T follicular helper cell (primary cell): ENCODE results near the gene ATP8B3.
A peak's percentile ranks its signal among the peaks of the same experiment; 100 is the strongest.
"Not testable (repeated sequence)": the region's sequence is repeated elsewhere in the genome, so short reads cannot be mapped to it uniquely, and the experiment has no call there.

ENCODE experiments used
- DNase-seq: peaks from one replicate; pipeline ENCODE4 v3.0.0-alpha.2; 2020; ENCODE audit warnings: low read depth

Gene ATP8B3

GRCh38 chr19:1769645-1769985 is 42.5 kb downstream of the ATP8B3 start:
- DNase-seq = no peak

GRCh38 chr19:1768918-1769644 is 43.0 kb downstream of the ATP8B3 start:
- no peak for DNase-seq

GRCh38 chr19:1768248-1768647 is 43.8 kb downstream of the ATP8B3 start:
- no peak for DNase-seq

GRCh38 chr19:1767464-1767933 is 44.6 kb downstream of the ATP8B3 start:
- peak; percentile 36 for DNase-seq

GRCh38 chr19:1766800-1767352 is 45.2 kb downstream of the ATP8B3 start:
- no peak for DNase-seq

- DNase-seq = no peak
Measured at GRCh38 chr19:1765904-1766799, 45.9 kb downstream of the ATP8B3 start.

GRCh38 chr19:1765232-1765903 is 46.7 kb downstream of the ATP8B3 start:
- DNase-seq = no peak

- no peak for DNase-seq
Measured at GRCh38 chr19:1764729-1765128, 47.3 kb downstream of the ATP8B3 start.

- no peak for DNase-seq
Measured at GRCh38 chr19:1763648-1764639, 48.1 kb downstream of the ATP8B3 start.

- DNase-seq = no peak
Measured at GRCh38 chr19:1762243-1763117, 49.6 kb downstream of the ATP8B3 start.

GRCh38 chr19:1761528-1762242 is 50.4 kb downstream of the ATP8B3 start:
- DNase-seq = no peak

- DNase-seq = not testable (repeated sequence)
Measured at GRCh38 chr19:1760786-1761527, 51.1 kb downstream of the ATP8B3 start.

GRCh38 chr19:1760020-1760419 is 52.1 kb downstream of the ATP8B3 start:
- no peak for DNase-seq

- DNase-seq = no peak
Measured at GRCh38 chr19:1758959-1759903, 52.8 kb downstream of the ATP8B3 start.

GRCh38 chr19:1758231-1758577 is 53.9 kb downstream of the ATP8B3 start:
- no peak for DNase-seq

GRCh38 chr19:1757468-1758230 is 54.4 kb downstream of the ATP8B3 start:
- DNase-seq = no peak
